IMR-90 (cell line): ENCODE results near the gene TMEM19. TPM values are rescaled to one million over a fixed set of nuclear protein-coding genes. Genes with fewer than 3 reads are reported as not detected.

Experiments
- microRNA-seq, 2 experiments: library from miRNA; stranded (forward) in 1 of 2; unstranded in 1 of 2; fragments of 10-50 nt in 1 of 2; fragments of <30 nt in 1 of 2; gene quantifications in 1 of 2; microRNA quantifications in 1 of 2; one replicate each; pipeline versions ENCODE3 to v1.1.0; 2013 to 2020; ENCODE audit not compliant: insufficient read depth in 1 of 2, insufficient read length in 1 of 2, unreplicated experiment in 1 of 2
- polyA plus RNA-seq, 3 experiments: library from polyadenylated mRNA; depleted of rRNA; stranded (reverse); fragments of >200 nt; gene quantifications; 2 replicates each; pipeline ENCODE4 v1.2.3, GENCODE V29; 2012; ENCODE audit warnings: low replicate concordance in 1 of 3
- small RNA-seq, 5 experiments: library from RNA; depleted of rRNA; stranded (forward); fragments of <200 nt; gene quantifications; one replicate each; pipeline ENCODE3, GENCODE V24; 2012
- total RNA-seq: library from RNA; depleted of rRNA; stranded (reverse); fragments of >200 nt; gene quantifications from 2 replicates; pipeline ENCODE4 v1.2.3, GENCODE V29; 2012; rRNA removed

Gene TMEM19
- total and polyA plus RNA-seq, 2 of the 4 experiments (the other 2 are of a cell fraction) = 8.9 to 28.7 TPM

Small RNAs within 50 kb of the gene (microRNA-seq; reads per million reads assigned to microRNA genes)
- gene RF00560 (ENCODE audit: insufficient read depth, insufficient read length) = not detected

Small RNAs within 50 kb of the gene (small RNA-seq; reads per million reads assigned to genes)
- gene RF00560 = 0 reads per million in 5 experiments

Other genes with a start within 250 kb of the TMEM19 start
- not detected in 2 replicates for gene LGR5, start 246.3 kb upstream of the TMEM19 start, total RNA-seq
- gene LGR5, start 246.3 kb upstream of the TMEM19 start, polyA plus RNA-seq (2012; rRNA removed) = not detected in 2 replicates
- gene ZFC3H1, start 22.2 kb upstream of the TMEM19 start, total RNA-seq = 16.8 and 28.6 TPM in 2 replicates
- 16.8 and 23.3 TPM in 2 replicates for gene ZFC3H1, start 22.2 kb upstream of the TMEM19 start, polyA plus RNA-seq (2012; rRNA removed)
- gene THAP2, start 21.8 kb upstream of the TMEM19 start, total RNA-seq = 1.4 and 2.8 TPM in 2 replicates
- 1.7 and 2.5 TPM in 2 replicates for gene THAP2, start 21.8 kb upstream of the TMEM19 start, polyA plus RNA-seq (2012; rRNA removed)
- 13.8 and 30.8 TPM in 2 replicates for gene RAB21, start 68.8 kb downstream of the TMEM19 start, total RNA-seq
- gene RAB21, start 68.8 kb downstream of the TMEM19 start, polyA plus RNA-seq (2012; rRNA removed) = 9.9 and 15.0 TPM in 2 replicates
- gene TBC1D15, start 153.7 kb downstream of the TMEM19 start, total RNA-seq = 12.5 and 18.3 TPM in 2 replicates
- gene TBC1D15, start 153.7 kb downstream of the TMEM19 start, polyA plus RNA-seq (2012; rRNA removed) = 10.1 and 14.2 TPM in 2 replicates